Endothelial cell of umbilical vein (primary cell): ENCODE data around the gene CRTAP. TPM values are rescaled to one million over a fixed set of nuclear protein-coding genes. Genes with fewer than 3 reads are reported as not detected.

Source experiments
- BruUV-seq: library from RNA; stranded (reverse); fragments of 400-500 nt; replicated peaks from 2 replicates; lab custom pipeline; 2021; lab: Mats Ljungman, UMichigan
- CTCF ChIA-PET: fragments of 300-600, 350-600 bp; sonication (Branson Sonifier 250); formaldehyde crosslinking; loops from one replicate; lab custom pipeline; 2021; ENCODE audit warnings: antibody characterized with exemption, inconsistent platforms; lab: Charles Lee
- POLR2A ChIA-PET: fragments of 300-600, 350-600 bp; sonication (Branson Sonifier 250); formaldehyde crosslinking; loops from one replicate; lab custom pipeline; 2021; ENCODE audit warnings: antibody characterized with exemption, inconsistent platforms; lab: Charles Lee
- DNase-seq: peaks from one replicate; pipeline ENCODE4 v3.0.0-alpha.2; 2011; ENCODE audit warnings: low read depth, low spot score
- FAIRE-seq: peaks from 2 replicates; lab custom pipeline; 2011; peaks lifted over from hg19 to GRCh38; lab: Jason Lieb, UNC
- H2AFZ ChIP-seq: 2 replicates; pipeline ENCODE4 v1.6.0; 2012; ENCODE audit warnings: low read depth, low read length, control low read depth, inconsistent platforms
- H3K27ac ChIP-seq: 2 replicates; pipeline ENCODE4 v1.5.1; 2011; ENCODE audit warnings: low read depth, mild to moderate bottlenecking, control low read depth, low read length, moderate library complexity; ENCODE audit not compliant: insufficient read depth
- H3K27me3 ChIP-seq, 2 experiments: 2 replicates each; pipeline versions ENCODE4 v1.6.0 to v1.6.1; 2011; ENCODE audit warnings: low read length in 2 of 2, mixed read lengths in 1 of 2; ENCODE audit not compliant: control insufficient read depth in 2 of 2, insufficient read depth in 2 of 2
- H3K36me3 ChIP-seq, 2 experiments: 2 replicates in 1 of 2; 3 replicates in 1 of 2; pipeline ENCODE4 v1.5.1; 2011; ENCODE audit warnings: low read length in 2 of 2, mild to moderate bottlenecking in 1 of 2, moderate library complexity in 1 of 2; ENCODE audit not compliant: control insufficient read depth in 2 of 2, insufficient read depth in 2 of 2; ENCODE audit errors: extremely low read depth in 1 of 2
- H3K4me1 ChIP-seq: 3 replicates; pipeline ENCODE4 v1.5.1; 2011; ENCODE audit warnings: mild to moderate bottlenecking, low read length; ENCODE audit not compliant: control insufficient read depth, insufficient read depth; ENCODE audit errors: extremely low read depth
- H3K4me2 ChIP-seq: 2 replicates; pipeline ENCODE4 v1.6.1; 2011; ENCODE audit warnings: low read length, control low read depth, mixed read lengths; ENCODE audit not compliant: insufficient read depth
- H3K4me3 ChIP-seq, 3 experiments: fragments of 200-600 bp in 1 of 3; sonication (generic), shearing (Covaris generic) in 1 of 3; replicated peaks in 1 of 3; 2 replicates each; pipeline ENCODE4 v1.5.1; 2011 to 2016; ENCODE audit warnings: control low read depth in 3 of 3, low read length in 3 of 3, mild to moderate bottlenecking in 2 of 3, inconsistent platforms in 1 of 3, low read depth in 1 of 3, moderate library complexity in 1 of 3; ENCODE audit not compliant: insufficient read depth in 1 of 3
- H3K79me2 ChIP-seq: 2 replicates; pipeline ENCODE4 v1.6.0; 2012; ENCODE audit warnings: low read length, inconsistent platforms; ENCODE audit not compliant: control insufficient read depth, insufficient read depth
- H3K9ac ChIP-seq: replicated peaks from 2 replicates; pipeline ENCODE3; 2011; ENCODE audit warnings: low read length, control low read depth; ENCODE audit not compliant: insufficient read depth; ENCODE audit errors: extremely low read depth
- H3K9me1 ChIP-seq: replicated peaks from 3 replicates; pipeline ENCODE4 v1.6.0; 2011; ENCODE audit warnings: mild to moderate bottlenecking, low read length; ENCODE audit not compliant: control insufficient read depth, insufficient read depth; ENCODE audit errors: extremely low read depth
- H3K9me3 ChIP-seq: replicated peaks from 2 replicates; pipeline ENCODE4 v1.5.1; 2012; ENCODE audit warnings: low read length, inconsistent platforms; ENCODE audit not compliant: control insufficient read depth, insufficient read depth
- H4K20me1 ChIP-seq: replicated peaks from 2 replicates; pipeline ENCODE3; 2011; ENCODE audit warnings: mild to moderate bottlenecking, low read length; ENCODE audit not compliant: control insufficient read depth, insufficient read depth; ENCODE audit errors: extremely low read depth
- EZH2 ChIP-seq: IDR thresholded peaks from 2 replicates; pipeline ENCODE4 v1.6.1; 2012; ENCODE audit warnings: borderline replicate concordance, low read depth, mild to moderate bottlenecking, moderate library complexity, low read length, inconsistent platforms; ENCODE audit not compliant: severe bottlenecking
- FOS ChIP-seq: IDR thresholded peaks from 2 replicates; pipeline ENCODE4 v1.6.1; 2011; ENCODE audit warnings: mild to moderate bottlenecking, low read length, moderate library complexity, borderline replicate concordance; ENCODE audit not compliant: insufficient read depth
- GATA2 ChIP-seq: IDR thresholded peaks from 2 replicates; pipeline ENCODE4 v1.7.0; 2011; ENCODE audit warnings: low read depth, mild to moderate bottlenecking, moderate library complexity, mixed read lengths, low read length; ENCODE audit not compliant: insufficient read length, insufficient read depth
- JUN ChIP-seq: IDR thresholded peaks from 2 replicates; pipeline ENCODE4 v1.6.1; 2011; ENCODE audit warnings: borderline replicate concordance, low read depth; ENCODE audit not compliant: insufficient read length, insufficient read depth
- MYC ChIP-seq: IDR thresholded peaks from one replicate; pipeline ENCODE4 v1.6.1; 2011; ENCODE audit warnings: mild to moderate bottlenecking, low read depth, low read length
- POLR2A ChIP-seq: IDR thresholded peaks from 2 replicates; pipeline ENCODE4 v1.6.1; 2012; ENCODE audit warnings: low read depth, mild to moderate bottlenecking, control low read depth, low read length
- POLR2AphosphoS5 ChIP-seq: IDR thresholded peaks from 2 replicates; pipeline ENCODE4 v1.6.1; 2012; ENCODE audit warnings: low read depth, mild to moderate bottlenecking, control low read depth, low read length, moderate library complexity; ENCODE audit not compliant: insufficient read depth
- dilution Hi-C: fragments of 300-500 bp; cut with MboI; formaldehyde crosslinking; loops from one replicate; pipeline ENCODE4 v1.15.0; 2019; ENCODE audit warnings: low sequenced_read_pairs; ENCODE audit not compliant: extremely low pct_ligation_motif_present
- intact Hi-C: fragments of 100-400 bp; cut with micrococcal nuclease; formaldehyde crosslinking; loops from one replicate; pipeline ENCODE4 v1.10.0; 2022
- polyA plus RNA-seq, 4 experiments: library from polyadenylated mRNA; depleted of rRNA in 3 of 4; stranded (reverse) in 3 of 4; unstranded in 1 of 4; fragments of >200 nt; gene quantifications; 2 replicates each; pipeline versions ENCODE4 v1.2.1 to v1.2.3, GENCODE V29; 2011 to 2012; ENCODE audit warnings: missing spikeins in 1 of 4
- total RNA-seq: library from RNA; stranded (reverse); gene quantifications from 2 replicates; pipeline ENCODE4 v1.2.3, GENCODE V29; 2021
- TF ChIP-seq, protein P1 (sequence below): IDR thresholded peaks from 2 replicates; pipeline ENCODE4 v1.6.1; 2011; ENCODE audit not compliant: insufficient read depth, insufficient read length
- TF ChIP-seq, protein P2 (sequence below), 2 donors: IDR thresholded peaks; 1 replicate in 1 of 2; 2 replicates in 1 of 2; pipeline ENCODE4 v1.5.1; 2011; ENCODE audit warnings: low read length in 2 of 2, mild to moderate bottlenecking in 2 of 2, moderate library complexity in 2 of 2, control low read depth in 1 of 2, inconsistent platforms in 1 of 2, low read depth in 1 of 2; ENCODE audit not compliant: insufficient read depth in 1 of 2; ENCODE audit errors: extremely low read depth in 1 of 2

The CRTAP gene
- total and polyA plus RNA-seq, 2 donors (not counting 3 experiments of a cell fraction or from before 2014, with no cell fraction given) = 204 to 213 TPM

DNA sequence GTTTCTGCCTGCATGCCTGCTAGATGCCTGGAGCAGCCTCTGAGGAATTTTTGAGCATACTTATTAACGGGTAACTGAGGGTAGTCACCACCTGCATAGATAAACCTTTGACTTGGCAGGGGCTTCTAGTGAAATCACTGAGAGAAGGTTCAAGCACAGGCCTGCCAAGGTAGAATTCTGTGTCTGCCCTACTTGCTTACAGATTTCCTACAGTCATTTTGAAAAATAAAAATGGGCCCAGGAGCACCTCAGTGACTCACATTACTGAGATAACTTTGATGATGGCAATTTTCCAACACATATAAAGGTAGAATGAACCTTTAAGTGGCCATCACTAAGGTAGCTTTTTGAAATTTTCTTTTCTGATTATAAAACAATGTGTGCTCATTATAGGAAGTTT lies 10.8 kb downstream of the CRTAP start:
- FAIRE-seq (no peak), DNase-seq (no peak)
- intact Hi-C loops (no loop called here), dilution Hi-C loops (no loop called here)
- BruUV-seq = no TSS peak
- no peaks in the 10 kb centered on the region for H4K20me1 ChIP-seq
- H3K9me3 ChIP-seq = no peaks in the 10 kb centered on the region
- CTCF ChIA-PET = interaction anchor here (0.7 to 1.5 kb wide), 2 partner anchors 154 to 248 kb away, joined by 3 to 10 read pairs; no protein-coding TSS in a partner anchor
- TF ChIP-seq, protein P1, sequence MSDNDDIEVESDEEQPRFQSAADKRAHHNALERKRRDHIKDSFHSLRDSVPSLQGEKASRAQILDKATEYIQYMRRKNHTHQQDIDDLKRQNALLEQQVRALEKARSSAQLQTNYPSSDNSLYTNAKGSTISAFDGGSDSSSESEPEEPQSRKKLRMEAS = no peak
- no peak for TF ChIP-seq POLR2AphosphoS5
- no peak for TF ChIP-seq EZH2
- no peak for TF ChIP-seq JUN
- TF ChIP-seq MYC = no peak
- no peak for TF ChIP-seq POLR2A
- no peak for TF ChIP-seq FOS
- TF ChIP-seq GATA2 = no peak
- H3K9ac ChIP-seq = no peak overlapping the region
- H3K4me3 ChIP-seq = no peak overlapping the region
- H3K79me2 ChIP-seq = no peaks in the 10 kb centered on the region
- no peaks in the 10 kb centered on the region for H3K4me1 ChIP-seq
- H3K4me2 ChIP-seq = no peak overlapping the region
- H3K27ac ChIP-seq = no peak overlapping the region
- H3K36me3 ChIP-seq = peaks cover 9 to 18% of the 10 kb centered on the region in 2 experiments
- no peaks in the 10 kb centered on the region for H3K27me3 ChIP-seq
- no peaks in the 10 kb centered on the region for H3K9me1 ChIP-seq
- H2AFZ ChIP-seq = no peak overlapping the region
- POLR2A ChIA-PET = no interaction called here

DNA sequence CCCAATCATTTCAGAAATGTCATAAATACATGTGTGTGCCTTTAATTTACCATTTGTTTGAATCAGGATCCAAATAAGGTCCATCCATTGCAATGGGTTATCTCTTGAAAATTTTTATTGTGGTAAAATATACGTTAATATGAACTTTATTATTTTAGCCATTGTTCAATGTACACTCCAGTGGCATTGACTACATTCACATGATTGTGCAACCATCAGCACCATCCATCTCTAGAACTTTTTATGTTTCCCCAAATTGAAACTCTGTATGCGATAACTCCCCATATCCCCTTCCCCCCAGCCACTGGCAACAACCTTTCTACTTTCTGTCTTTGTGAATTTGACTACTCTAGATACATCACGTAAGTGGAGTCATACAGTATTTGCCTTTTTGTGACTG lies 12.0 kb downstream of the CRTAP start:
- POLR2A ChIA-PET = no interaction called here
- no peak for FAIRE-seq
- intact Hi-C loops (no loop called here), dilution Hi-C loops (no loop called here)
- no peaks in the 10 kb centered on the region for H3K27me3 ChIP-seq
- DNase-seq = no peak
- peaks cover 9 to 20% of the 10 kb centered on the region in 2 experiments for H3K36me3 ChIP-seq
- H3K9me3 ChIP-seq = no peaks in the 10 kb centered on the region
- TF ChIP-seq FOS (no peak), POLR2A (no peak), EZH2 (no peak), MYC (no peak), POLR2AphosphoS5 (no peak), JUN (no peak), GATA2 (no peak)
- TF ChIP-seq, protein P1 = no peak
- TF ChIP-seq, protein P2, sequence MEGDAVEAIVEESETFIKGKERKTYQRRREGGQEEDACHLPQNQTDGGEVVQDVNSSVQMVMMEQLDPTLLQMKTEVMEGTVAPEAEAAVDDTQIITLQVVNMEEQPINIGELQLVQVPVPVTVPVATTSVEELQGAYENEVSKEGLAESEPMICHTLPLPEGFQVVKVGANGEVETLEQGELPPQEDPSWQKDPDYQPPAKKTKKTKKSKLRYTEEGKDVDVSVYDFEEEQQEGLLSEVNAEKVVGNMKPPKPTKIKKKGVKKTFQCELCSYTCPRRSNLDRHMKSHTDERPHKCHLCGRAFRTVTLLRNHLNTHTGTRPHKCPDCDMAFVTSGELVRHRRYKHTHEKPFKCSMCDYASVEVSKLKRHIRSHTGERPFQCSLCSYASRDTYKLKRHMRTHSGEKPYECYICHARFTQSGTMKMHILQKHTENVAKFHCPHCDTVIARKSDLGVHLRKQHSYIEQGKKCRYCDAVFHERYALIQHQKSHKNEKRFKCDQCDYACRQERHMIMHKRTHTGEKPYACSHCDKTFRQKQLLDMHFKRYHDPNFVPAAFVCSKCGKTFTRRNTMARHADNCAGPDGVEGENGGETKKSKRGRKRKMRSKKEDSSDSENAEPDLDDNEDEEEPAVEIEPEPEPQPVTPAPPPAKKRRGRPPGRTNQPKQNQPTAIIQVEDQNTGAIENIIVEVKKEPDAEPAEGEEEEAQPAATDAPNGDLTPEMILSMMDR (IDR thresholded peaks at IDR 0.05; ENCODE audit: extremely low read depth in 1 of 2, insufficient read depth in 1 of 2, low read depth in 1 of 2, low read length in 2 of 2) = no peak
- no peaks in the 10 kb centered on the region for H4K20me1 ChIP-seq
- no peaks in the 10 kb centered on the region for H3K4me1 ChIP-seq
- no peak overlapping the region for H3K27ac ChIP-seq
- H3K9ac ChIP-seq = no peak overlapping the region
- H2AFZ ChIP-seq = no peak overlapping the region
- H3K9me1 ChIP-seq = no peaks in the 10 kb centered on the region
- CTCF ChIA-PET = interaction anchor here (1.1 kb wide), 1 partner anchor 247 kb away, joined by 3 read pairs; no protein-coding TSS in a partner anchor
- no peaks in the 10 kb centered on the region for H3K79me2 ChIP-seq
- no peak overlapping the region for H3K4me2 ChIP-seq
- no TSS peak for BruUV-seq
- no peak overlapping the region for H3K4me3 ChIP-seq
